T-helper 2 cell treated with Interferon-gamma antibody and Interleukin-4, amounts not matched to agents 5 μg/mL and 100 μg/mL, for 36 hours (primary cell): ENCODE results near the gene LDHD.
"Not testable (repeated sequence)": the region's sequence is repeated elsewhere in the genome, so short reads cannot be mapped to it uniquely, and the experiment has no call there.

Experiments
- DNase-seq: peaks from one replicate; pipeline ENCODE4 v3.0.0; 2021; ENCODE audit warnings: low spot score
- H3K27ac Mint-ChIP-seq: one replicate; pipeline ENCODE4 v1.8.0; 2021; ENCODE audit warnings: mild to moderate bottlenecking, mixed read lengths
- H3K27me3 Mint-ChIP-seq: one replicate; pipeline ENCODE4 v1.8.0; 2021; ENCODE audit warnings: low read depth, mixed read lengths
- H3K36me3 Mint-ChIP-seq: one replicate; pipeline ENCODE4 v1.8.0; 2021; ENCODE audit warnings: low read depth, mixed read lengths
- H3K4me1 Mint-ChIP-seq: one replicate; pipeline ENCODE4 v1.8.0; 2021; ENCODE audit warnings: low read depth, mixed read lengths
- H3K4me3 Mint-ChIP-seq: one replicate; pipeline ENCODE4 v1.8.0; 2022; ENCODE audit warnings: mild to moderate bottlenecking, moderate library complexity, mixed read lengths
- H3K9me3 Mint-ChIP-seq: one replicate; pipeline ENCODE4 v1.8.0; 2021; ENCODE audit warnings: mixed read lengths

The LDHD gene

GRCh38 chr16:75099075-75099667 lies 17.4 kb downstream of the LDHD start:
- Mint-ChIP-seq H3K36me3 (peaks cover 5% of the 10 kb centered on the region), H3K9me3 (peaks cover 3% of the 10 kb centered on the region), H3K27me3 (no peaks in the 10 kb centered on the region), H3K4me1 (peaks cover 39% of the 10 kb centered on the region), H3K27ac (peak overlapping the region; percentile 88), H3K4me3 (peak overlapping the region; percentile 68)
- no peak for DNase-seq

- H3K9me3 Mint-ChIP-seq, result no peaks in the 10 kb centered on the region
- DNase-seq, result peak; percentile 78
- H3K27me3 Mint-ChIP-seq, result no peaks in the 10 kb centered on the region
- H3K36me3 Mint-ChIP-seq, result peaks cover 2% of the 10 kb centered on the region
- peak overlapping the region; percentile 88 for H3K27ac Mint-ChIP-seq
- peak overlapping the region; percentile 58 for H3K4me3 Mint-ChIP-seq
- H3K4me1 Mint-ChIP-seq, result peaks cover 40% of the 10 kb centered on the region
Observed at GRCh38 chr16:75097941-75098901, 18.4 kb downstream of the LDHD start.

DNA sequence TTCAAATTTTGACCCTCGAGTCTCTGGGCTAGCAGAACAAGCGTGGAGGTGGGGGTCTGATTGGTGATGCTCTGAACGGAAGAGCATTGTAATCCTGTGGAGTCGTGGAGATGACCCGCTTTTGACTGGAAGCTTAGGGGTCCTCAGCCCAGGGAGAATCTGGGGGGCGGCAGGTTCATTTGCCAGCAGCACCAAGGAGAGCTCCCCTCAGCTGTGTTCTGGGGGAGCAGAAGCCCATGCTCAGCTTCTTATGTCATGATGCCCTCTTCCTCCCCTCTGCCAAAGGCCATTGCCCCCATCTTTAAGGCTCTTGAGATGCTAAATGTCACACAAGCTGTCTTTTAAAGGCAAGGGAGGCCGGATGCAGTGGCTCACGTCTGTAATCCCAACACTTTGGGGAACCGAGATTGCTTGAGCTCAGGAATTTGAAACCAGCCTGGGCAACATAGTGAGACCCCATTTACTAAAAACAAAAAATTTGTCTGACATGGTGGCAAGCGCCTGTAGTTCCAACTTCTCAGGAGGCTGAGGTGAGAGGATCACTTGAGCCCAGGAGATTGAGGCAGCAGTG lies 19.3 kb downstream of the LDHD start:
- Mint-ChIP-seq H3K9me3 (no peaks in the 10 kb centered on the region), H3K4me1 (peaks cover 40% of the 10 kb centered on the region), H3K27me3 (no peaks in the 10 kb centered on the region), H3K27ac (peak overlapping the region; percentile 21), H3K36me3 (peaks cover 2% of the 10 kb centered on the region), H3K4me3 (no peak overlapping the region)
- no peak for DNase-seq

DNA sequence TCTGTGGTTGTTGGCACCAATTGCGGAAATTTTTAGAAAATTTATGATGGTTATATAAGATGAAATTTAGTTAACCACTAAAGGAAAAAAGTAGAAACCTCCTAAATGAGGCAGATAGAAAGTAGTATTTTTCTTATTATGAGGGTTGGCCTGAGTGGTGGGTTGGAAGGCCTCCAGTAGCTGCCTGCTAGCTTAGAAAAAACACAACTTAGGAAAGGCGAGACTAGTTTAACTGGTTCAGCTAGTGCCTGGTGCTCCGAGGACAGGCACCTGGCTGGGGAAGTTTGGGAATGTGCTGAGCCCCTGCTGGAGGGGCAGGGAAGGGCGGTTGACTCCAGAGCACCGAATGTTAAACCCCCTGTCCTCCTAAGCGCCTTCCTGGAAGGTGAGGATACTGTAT lies 19.9 kb downstream of the LDHD start:
- Mint-ChIP-seq H3K36me3 (peaks cover 2% of the 10 kb centered on the region), H3K27me3 (no peaks in the 10 kb centered on the region), H3K4me3 (no peak overlapping the region), H3K4me1 (peaks cover 38% of the 10 kb centered on the region), H3K27ac (peak overlapping the region; percentile 66), H3K9me3 (no peaks in the 10 kb centered on the region)
- DNase-seq, result no peak

DNA sequence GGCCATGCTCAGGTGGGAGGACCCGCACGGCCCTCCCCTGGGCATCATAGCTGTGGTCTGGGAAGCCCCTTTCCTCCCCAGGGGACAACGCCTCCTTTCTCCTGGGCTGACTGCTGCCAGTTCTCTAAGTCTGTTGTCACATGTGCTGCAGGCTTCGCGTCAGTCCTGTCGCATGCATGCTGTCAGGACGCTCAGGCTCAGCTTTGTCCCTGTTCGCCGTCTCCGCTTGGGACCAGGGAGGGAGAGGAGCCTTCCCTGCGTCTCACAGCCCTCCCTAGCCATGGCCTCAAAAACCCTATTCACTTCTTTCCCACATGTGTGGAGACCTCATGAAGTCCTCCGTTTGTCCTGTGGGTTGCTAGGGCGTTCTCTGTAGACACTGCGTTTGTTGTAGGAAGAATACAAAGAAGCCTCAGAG lies 21.4 kb downstream of the LDHD start:
- DNase-seq, result no peak
- H3K36me3 Mint-ChIP-seq, result peaks cover 3% of the 10 kb centered on the region
- no peak overlapping the region for H3K27ac Mint-ChIP-seq
- H3K27me3 Mint-ChIP-seq, result no peaks in the 10 kb centered on the region
- no peaks in the 10 kb centered on the region for H3K9me3 Mint-ChIP-seq
- H3K4me1 Mint-ChIP-seq, result peaks cover 32% of the 10 kb centered on the region
- H3K4me3 Mint-ChIP-seq, result no peak overlapping the region

DNA sequence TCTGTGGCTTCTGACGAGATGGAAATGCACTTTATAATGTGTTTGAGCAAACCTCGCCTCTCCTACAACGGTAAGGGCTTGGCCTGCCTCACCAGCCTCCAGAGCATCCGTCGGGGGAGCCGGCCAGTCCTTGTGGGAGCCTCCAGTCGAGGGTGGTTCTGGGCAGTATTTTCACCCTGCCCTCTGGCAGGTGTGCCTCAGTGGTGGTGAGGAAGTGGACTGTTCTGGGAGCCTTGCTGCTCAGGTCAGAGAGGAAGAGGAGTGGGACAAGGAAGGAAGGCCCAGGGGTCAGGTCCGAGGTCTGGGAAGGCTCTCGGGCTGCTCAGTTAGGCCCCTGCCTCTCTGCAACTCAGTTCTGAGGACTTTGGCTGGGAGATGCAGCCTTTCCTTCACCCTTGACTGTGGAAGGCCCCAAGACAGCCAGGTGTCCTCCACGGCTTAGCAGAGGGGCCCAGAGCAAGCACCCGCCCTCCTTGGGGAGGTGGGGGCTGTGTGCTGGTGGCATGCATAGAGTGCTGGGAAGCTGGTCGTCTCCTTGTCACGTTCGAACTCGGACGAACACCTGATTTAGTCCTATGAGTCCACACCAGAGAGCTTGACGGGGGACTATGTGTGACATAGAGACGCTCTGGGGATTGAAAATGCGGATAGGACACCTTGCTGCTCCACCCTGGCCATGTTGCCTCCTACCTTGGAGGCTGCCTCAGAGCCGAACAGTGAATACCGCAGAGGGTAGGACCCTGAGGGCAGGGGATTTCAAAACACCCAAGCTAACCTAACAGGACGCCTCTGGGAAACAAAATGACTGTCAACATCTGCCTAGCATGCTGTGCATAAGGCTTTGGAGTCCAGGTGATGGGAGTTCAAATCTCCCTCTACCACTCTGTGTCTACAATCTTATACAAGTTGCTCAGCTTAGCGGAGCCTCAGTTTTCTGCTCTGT lies 22.7 kb downstream of the LDHD start:
- Mint-ChIP-seq H3K9me3 (no peaks in the 10 kb centered on the region), H3K4me1 (peaks cover 28% of the 10 kb centered on the region), H3K27me3 (no peaks in the 10 kb centered on the region), H3K4me3 (no peak overlapping the region), H3K36me3 (peaks cover 4% of the 10 kb centered on the region), H3K27ac (no peak overlapping the region)
- DNase-seq, result no peak

GRCh38 chr16:75092777-75093176 lies 23.8 kb downstream of the LDHD start:
- Mint-ChIP-seq H3K4me1 (peaks cover 21% of the 10 kb centered on the region), H3K36me3 (peaks cover 2% of the 10 kb centered on the region), H3K4me3 (no peak overlapping the region), H3K27ac (no peak overlapping the region), H3K27me3 (no peaks in the 10 kb centered on the region), H3K9me3 (no peaks in the 10 kb centered on the region)
- no peak for DNase-seq

DNA sequence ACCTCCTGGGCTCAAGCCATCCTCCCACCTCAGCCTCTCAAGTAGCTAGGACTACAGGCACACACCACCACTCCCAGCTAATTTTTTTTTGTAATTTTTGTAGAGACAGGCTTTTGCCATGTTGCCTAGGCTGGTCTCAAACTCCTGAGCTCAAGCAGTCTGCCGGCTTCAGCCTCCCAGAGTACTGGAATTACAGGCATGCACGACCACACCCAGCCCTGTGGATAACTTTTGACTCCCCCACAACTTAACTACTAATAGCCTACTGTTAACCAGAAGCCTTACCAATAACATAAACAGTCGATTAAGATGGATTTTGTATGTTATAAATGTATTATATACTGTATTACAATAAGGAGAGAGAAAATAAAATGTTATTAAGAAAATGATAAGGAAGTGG lies 25.0 kb downstream of the LDHD start:
- H3K36me3 Mint-ChIP-seq, H3K4me3 Mint-ChIP-seq, H3K27ac Mint-ChIP-seq, DNase-seq, H3K9me3 Mint-ChIP-seq, H3K27me3 Mint-ChIP-seq: not testable (repeated sequence)
- H3K4me1 Mint-ChIP-seq, result peaks cover 19% of the 10 kb centered on the region

DNA sequence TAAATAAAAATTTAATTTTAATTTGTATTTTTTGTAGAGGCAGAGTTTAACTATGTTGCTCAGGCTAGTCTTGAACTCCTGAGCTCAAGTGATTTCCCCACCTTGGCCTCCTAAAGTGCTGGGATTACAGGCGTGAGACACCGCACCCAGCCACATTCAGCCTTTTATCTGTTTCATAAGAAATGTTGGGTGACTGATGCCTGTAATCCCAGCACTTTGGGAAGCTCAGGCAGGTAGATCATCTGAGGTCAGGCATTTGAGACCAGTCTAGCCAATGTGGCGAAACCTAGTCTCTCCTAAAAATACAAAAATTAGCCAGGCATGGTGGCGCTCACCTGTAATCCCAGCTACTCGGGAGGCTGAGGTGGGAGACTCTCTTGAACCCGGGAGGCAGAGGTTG lies 25.7 kb downstream of the LDHD start:
- H3K4me1 Mint-ChIP-seq, result peaks cover 17% of the 10 kb centered on the region
- not testable (repeated sequence) for H3K27ac Mint-ChIP-seq, H3K36me3 Mint-ChIP-seq, H3K27me3 Mint-ChIP-seq, H3K4me3 Mint-ChIP-seq, DNase-seq, H3K9me3 Mint-ChIP-seq

DNA sequence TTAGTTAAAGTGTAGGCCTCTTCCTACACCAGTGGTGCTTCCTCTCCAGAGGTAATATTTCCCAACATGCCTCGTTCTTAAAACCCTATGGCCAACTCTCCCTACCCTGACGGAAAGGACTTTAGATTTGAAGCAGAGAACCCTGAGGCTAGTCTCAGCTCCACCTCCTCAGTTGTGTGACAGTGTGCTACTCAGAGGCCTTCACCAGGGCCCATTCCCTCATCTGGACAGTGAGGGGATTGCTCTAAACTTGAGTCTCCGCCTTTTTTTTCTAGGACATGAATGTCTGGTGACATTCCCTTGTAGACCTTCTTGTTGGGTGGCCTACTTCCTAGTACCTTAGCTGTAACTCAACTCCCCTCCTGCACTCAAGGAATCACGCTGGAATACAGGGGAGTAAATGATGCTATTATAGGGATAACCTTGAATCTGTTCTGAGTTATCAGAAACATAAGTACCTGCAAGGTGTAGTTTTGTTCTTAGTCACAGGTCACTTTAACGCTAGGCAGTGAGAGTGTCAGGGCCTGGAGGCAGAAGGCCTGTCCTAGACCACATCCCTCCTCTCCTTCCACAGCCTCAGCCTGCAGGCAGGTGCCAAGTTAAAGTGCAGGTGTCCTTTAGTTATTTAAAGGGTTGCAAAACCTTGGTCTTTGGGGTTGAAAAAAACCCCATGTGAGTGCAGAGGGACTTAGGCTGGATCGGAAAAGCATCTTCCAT lies 26.9 kb downstream of the LDHD start:
- H3K4me1 Mint-ChIP-seq, result peaks cover 16% of the 10 kb centered on the region
- H3K36me3 Mint-ChIP-seq, result peaks cover 4% of the 10 kb centered on the region
- H3K27ac Mint-ChIP-seq, result no peak overlapping the region
- H3K4me3 Mint-ChIP-seq, result no peak overlapping the region
- no peaks in the 10 kb centered on the region for H3K27me3 Mint-ChIP-seq
- H3K9me3 Mint-ChIP-seq, result no peaks in the 10 kb centered on the region
- DNase-seq, result no peak

DNA sequence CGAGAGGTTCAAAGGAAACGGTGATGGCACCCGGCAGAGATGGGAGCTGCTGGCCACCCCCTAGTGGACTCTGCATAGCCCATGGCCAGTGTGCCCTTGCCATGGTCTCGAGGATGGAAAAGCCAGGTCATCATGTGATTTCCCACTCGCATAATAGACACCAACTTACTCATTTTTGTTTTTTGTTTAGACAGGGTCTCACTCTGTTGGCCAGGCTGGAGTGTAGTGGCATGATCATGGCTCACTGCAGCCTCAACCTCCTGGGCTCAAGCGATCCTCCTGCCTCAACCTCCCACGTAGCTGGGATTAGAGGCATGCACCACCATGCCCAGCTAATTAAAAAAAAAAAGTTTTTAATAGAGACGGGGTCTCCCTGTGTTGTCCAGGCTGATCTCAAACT lies 27.6 kb downstream of the LDHD start:
- no peak overlapping the region for H3K4me3 Mint-ChIP-seq
- peaks cover 18% of the 10 kb centered on the region for H3K4me1 Mint-ChIP-seq
- H3K27me3 Mint-ChIP-seq, result no peaks in the 10 kb centered on the region
- DNase-seq, result no peak
- peaks cover 4% of the 10 kb centered on the region for H3K36me3 Mint-ChIP-seq
- H3K27ac Mint-ChIP-seq, result no peak overlapping the region
- H3K9me3 Mint-ChIP-seq, result no peaks in the 10 kb centered on the region

DNA sequence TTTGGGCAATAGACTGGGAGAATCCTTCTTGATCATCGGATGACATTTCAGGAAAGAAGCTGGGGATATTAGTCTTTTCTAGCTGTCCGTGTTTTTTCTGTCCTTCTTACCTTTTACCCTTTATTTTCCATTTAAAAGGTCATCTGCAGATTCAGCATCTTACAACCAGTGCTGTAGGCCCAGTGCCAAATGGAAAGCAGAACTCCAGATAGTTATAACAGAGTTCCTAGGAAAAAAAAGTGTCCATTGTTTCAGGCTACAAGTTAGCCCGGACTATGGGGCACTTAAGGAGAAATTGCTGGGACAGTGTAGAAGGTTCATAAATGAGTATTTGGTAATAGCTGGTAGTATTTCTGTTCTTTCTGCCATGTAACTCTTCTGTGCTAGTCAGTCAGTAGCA lies 28.4 kb downstream of the LDHD start:
- Mint-ChIP-seq H3K36me3 (peaks cover 4% of the 10 kb centered on the region), H3K27me3 (no peaks in the 10 kb centered on the region), H3K27ac (no peak overlapping the region), H3K4me3 (no peak overlapping the region), H3K4me1 (peaks cover 21% of the 10 kb centered on the region), H3K9me3 (no peaks in the 10 kb centered on the region)
- DNase-seq, result no peak

GRCh38 chr16:75087375-75087979 lies 29.1 kb downstream of the LDHD start:
- Mint-ChIP-seq H3K4me1 (peaks cover 22% of the 10 kb centered on the region), H3K36me3 (peaks cover 4% of the 10 kb centered on the region), H3K4me3 (no peak overlapping the region), H3K9me3 (no peaks in the 10 kb centered on the region), H3K27ac (no peak overlapping the region), H3K27me3 (no peaks in the 10 kb centered on the region)
- DNase-seq, result no peak
